ENCODE data around the gene RASA3.

RASA3 gene

GRCh38 chr13:114025405-114025713 lies 107.1 kb downstream of the RASA3 start:
- TF ChIP-seq CTCF (IDR thresholded peaks at IDR 0.05; ENCODE audit: insufficient read depth, missing control alignments): no peak
- FAIRE-seq: no peak
- DNase-seq (ENCODE audit: insufficient read length, low spot score): no peak

DNA sequence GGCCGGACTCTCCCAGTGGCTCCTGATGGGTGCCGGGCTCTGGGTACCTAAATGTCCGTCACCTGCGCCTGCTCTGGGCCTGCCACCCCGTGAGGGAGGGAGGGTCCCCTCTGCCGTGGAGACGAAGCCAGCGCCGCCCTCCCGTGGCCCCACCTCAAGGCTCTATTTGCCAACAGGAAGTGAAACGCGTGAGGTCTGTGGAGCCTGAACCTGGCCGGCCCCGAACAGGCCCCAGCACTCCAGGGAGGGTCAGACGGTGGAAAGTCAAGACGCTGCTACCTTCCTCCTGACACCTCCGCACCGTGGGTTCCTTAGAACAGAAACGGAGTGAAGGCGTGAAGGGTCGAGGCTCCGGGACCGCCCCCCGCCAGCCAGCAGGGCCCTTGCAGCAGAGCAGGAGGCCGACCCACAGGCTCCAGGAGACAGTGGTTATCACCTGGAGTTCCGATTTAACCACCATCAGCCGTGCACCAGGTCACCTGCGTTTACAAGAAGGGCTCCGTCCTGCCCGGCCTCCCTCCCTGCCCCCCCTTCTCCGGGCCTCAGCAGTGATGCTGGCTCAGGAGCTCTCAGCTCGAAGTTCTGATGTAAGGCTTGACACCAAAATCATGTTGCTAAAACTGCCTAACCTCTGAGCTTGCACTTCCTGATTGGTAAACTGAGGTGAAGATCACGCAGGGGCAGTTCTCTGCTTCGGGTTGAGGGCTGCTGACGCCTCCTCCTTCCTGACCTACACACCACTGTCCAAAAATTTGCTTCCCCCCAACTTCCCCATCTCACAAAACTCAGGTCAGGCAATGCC lies 107.6 kb downstream of the RASA3 start:
- FAIRE-seq: no peak
- TF ChIP-seq CTCF (IDR thresholded peaks at IDR 0.05; ENCODE audit: insufficient read depth, missing control alignments): no peak
- no peak for DNase-seq (ENCODE audit: insufficient read length, low spot score)

DNA sequence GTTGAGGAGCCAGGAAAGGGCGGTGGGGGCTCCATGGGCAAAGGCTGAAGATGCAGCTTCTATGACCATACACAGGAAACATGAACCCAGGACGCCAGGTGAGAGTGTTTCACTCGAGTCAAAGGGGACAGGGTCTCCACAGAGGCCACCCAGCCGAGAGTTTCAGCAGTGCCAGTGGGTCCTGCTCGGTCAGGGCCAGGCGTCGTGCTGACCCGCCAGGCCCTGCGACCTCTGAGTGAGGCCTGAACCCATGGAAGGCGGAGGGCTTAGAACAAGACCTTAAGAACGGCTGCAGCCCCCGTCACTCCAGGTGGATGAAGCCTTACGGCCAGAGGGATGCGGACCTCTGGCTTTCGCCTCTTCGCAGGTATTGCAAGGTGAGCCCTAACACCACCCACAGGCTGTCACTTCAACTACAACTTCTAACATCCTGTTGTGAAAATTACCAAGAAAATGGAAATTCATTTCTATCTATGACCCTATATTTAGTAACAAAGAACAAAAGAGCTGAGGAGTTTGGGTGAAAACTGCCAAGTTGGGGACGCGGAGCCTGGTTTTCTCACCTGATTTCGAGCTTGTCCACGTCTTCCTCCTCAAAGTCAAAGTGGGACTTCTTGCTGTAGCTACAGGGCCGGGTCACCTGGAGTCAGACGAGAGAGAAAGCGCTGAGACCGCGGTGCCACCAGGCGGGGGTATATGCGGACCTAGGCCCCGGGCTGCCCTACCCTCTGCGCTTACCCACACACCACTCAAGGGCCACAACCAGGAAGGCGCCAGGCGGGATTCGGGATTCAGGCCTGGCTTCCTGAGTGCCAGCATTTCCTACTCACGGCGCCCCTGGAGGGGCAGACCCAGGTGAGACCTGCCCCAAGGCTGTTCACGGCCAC lies 108.5 kb downstream of the RASA3 start:
- no peak for TF ChIP-seq CTCF (IDR thresholded peaks at IDR 0.05; ENCODE audit: insufficient read depth, missing control alignments)
- FAIRE-seq (no peak), DNase-seq (ENCODE audit: insufficient read length, low spot score) (no peak)

GRCh38 chr13:114022876-114023275 lies 109.5 kb downstream of the RASA3 start:
- FAIRE-seq (no peak), DNase-seq (ENCODE audit: insufficient read length, low spot score) (no peak)
- no peak for TF ChIP-seq CTCF (IDR thresholded peaks at IDR 0.05; ENCODE audit: insufficient read depth, missing control alignments)

DNA sequence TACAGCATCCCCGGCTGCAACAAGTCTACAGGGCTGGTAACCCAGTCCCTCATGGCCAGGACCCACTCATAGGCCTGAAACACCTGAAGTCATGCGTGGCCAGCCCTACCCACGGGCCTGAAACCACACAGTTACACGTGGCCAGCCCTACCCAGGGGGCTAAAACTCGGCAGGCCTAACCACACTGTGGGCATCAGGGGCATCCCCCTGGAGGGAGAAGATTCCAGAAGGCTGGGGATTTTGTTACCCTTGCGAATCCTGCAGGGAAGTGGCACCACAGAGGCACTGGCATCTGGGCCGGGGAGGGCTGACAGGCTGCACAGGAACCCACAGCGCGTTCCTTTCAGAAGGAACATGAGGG lies 110.1 kb downstream of the RASA3 start:
- FAIRE-seq (no peak), DNase-seq (ENCODE audit: insufficient read length, low spot score) (no peak)
- no peak for TF ChIP-seq CTCF (IDR thresholded peaks at IDR 0.05; ENCODE audit: insufficient read depth, missing control alignments)

DNA sequence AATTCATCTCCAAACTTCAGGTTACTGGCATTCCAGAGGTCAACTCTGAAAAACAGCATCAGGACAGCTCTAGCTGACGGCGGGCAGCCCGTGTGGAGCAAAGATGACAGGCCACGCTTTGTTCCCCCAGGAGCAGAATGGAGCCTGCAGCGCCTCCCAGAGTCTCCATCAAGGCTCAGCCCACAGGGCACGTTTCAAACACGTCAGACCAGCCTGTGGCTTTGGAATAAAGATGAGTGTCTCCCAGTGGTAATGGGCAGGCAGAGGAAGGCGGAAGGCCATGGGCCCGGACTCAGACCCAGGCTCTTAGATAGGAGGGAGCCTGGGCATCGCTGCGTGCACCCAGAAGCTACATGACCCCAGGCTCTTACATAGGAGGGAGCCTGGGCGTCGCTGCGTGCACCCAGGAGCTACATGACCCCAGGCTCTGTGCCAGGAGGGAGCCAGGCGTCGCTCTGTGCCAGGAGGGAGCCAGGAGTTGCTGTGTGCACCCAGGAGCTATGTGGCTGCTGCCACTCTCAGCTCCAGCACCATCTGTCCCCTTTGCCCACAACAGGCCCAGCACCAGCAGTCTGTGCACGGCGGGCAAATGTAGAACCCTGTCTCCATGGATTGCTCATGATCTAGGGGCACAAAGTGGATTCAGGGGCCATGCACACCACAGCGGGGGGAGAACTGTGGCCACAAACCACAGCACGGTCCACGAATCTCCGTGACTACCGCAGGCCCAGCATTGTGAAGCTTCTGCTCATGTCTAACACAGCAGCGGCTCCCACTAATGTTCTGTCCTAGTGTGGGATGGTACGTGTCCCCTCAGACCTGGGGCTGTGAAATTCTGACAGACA lies 110.7 kb downstream of the RASA3 start:
- FAIRE-seq (no peak), DNase-seq (ENCODE audit: insufficient read length, low spot score) (no peak)
- no peak for TF ChIP-seq CTCF (IDR thresholded peaks at IDR 0.05; ENCODE audit: insufficient read depth, missing control alignments)
